ENCODE data around the gene MAG. TPM values are rescaled to one million over a fixed set of nuclear protein-coding genes. Genes with fewer than 3 reads are reported as not detected.

MAG gene
- total and polyA plus RNA-seq, 2 of the 8 experiments (the other 6 are each of a cell fraction or from before 2014, with no cell fraction given), result 0.20 to 1.3 TPM

DNA sequence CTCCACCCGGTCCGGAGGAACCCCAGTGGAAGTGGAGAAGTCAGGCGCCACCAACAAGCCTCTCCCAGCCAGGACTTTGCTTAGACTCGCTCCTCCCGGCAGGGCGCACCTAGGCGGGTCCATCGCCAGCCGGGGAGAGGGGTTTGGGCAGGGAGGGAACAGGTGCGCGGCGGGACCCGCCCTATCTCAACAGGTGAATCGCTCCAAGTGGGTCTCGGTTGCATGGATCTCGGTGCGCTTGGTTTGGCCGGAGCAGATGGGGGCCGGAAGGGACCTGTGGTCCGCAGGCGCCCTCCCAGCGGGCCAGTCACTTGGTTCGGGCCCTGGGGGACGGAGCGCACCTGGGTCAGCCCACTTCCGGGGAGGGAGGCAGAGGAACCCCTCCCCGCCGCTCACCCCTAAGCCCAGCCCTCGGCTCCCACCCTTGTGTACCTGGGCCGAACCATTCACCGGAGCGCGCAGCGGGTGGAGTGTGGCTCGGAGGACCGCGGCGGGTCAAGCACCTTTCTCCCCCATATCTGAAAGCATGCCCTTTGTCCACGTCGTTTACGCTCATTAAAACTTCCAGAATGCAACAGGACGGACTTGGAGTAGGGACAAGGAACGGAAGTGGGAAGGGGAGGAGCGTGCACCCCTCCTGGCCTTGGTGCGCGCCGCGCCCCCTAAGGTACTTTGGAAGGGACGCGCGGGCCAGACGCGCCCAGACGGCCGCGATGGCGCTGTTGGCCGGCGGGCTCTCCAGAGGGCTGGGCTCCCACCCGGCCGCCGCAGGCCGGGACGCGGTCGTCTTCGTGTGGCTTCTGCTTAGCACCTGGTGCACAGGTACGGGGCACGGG, 43.4 kb upstream of the MAG start, which contains the start of gene LSR (continued):
- peak in 1 of 3 experiments; percentile 19; a peak in 1 of 4 replicates for TF ChIP-seq CTCF (IDR thresholded peaks at IDR 0.05; ENCODE audit: control extremely low read depth in 1 of 3, insufficient read depth in 1 of 3, low read depth in 1 of 3, low read length in 3 of 3)
- peak; percentile 99 for TF ChIP-seq POLR2A (IDR thresholded peaks at IDR 0.05; ENCODE audit: control extremely low read depth in 1 of 2, low read depth in 2 of 2, low read length in 2 of 2)
- TF ChIP-seq, protein P1, sequence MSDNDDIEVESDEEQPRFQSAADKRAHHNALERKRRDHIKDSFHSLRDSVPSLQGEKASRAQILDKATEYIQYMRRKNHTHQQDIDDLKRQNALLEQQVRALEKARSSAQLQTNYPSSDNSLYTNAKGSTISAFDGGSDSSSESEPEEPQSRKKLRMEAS (IDR thresholded peaks at IDR 0.05), result peak; percentile 60
- TF ChIP-seq, protein P2, sequence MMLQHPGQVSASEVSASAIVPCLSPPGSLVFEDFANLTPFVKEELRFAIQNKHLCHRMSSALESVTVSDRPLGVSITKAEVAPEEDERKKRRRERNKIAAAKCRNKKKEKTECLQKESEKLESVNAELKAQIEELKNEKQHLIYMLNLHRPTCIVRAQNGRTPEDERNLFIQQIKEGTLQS (IDR thresholded peaks at IDR 0.05; ENCODE audit: insufficient read depth, low read depth, low read length), result no peak
- no peak for TF ChIP-seq POU5F1 (IDR thresholded peaks at IDR 0.05; ENCODE audit: low read depth, low read length)
- no peak for TF ChIP-seq SIRT6 (IDR thresholded peaks at IDR 0.05; ENCODE audit: low read length)
- peak; percentile 99 for TF ChIP-seq PHF8 (conservative IDR thresholded peaks at IDR 0.05; ENCODE audit: low read depth, low read length)
- TF ChIP-seq NANOG (IDR thresholded peaks at IDR 0.05; ENCODE audit: insufficient read depth, low read depth, low read length, poor library complexity, severe bottlenecking), result peak; percentile 20
- TF ChIP-seq EGR1 (IDR thresholded peaks at IDR 0.05; ENCODE audit: borderline replicate concordance, low read depth, low read length), result no peak; the same call in 1 of the 2 replicates
- TF ChIP-seq RAD21 (IDR thresholded peaks at IDR 0.05 in 1 of 2, conservative IDR thresholded peaks at IDR 0.05 in 1 of 2; ENCODE audit: low read depth in 2 of 2, low read length in 2 of 2), result peak in 1 of 2 experiments; percentile 15; a peak in 1 of 4 replicates
- TF ChIP-seq KDM1A (IDR thresholded peaks at IDR 0.05; ENCODE audit: borderline replicate concordance, low read length), result no peak
- TF ChIP-seq USF2 (IDR thresholded peaks at IDR 0.05; ENCODE audit: low read length), result 0 out of 2 replicates have a peak, but pooled peaks have one; percentile 12
- TF ChIP-seq ATF2 (IDR thresholded peaks at IDR 0.05; ENCODE audit: low read length), result no peak
- TF ChIP-seq SIN3A (conservative IDR thresholded peaks at IDR 0.05 in 1 of 2, IDR thresholded peaks at IDR 0.05 in 1 of 2; ENCODE audit: low read depth in 1 of 2, low read length in 2 of 2), result peak in 1 of 2 experiments; percentile 30; a peak in 1 of 4 replicates
- no peak for TF ChIP-seq RXRA (IDR thresholded peaks at IDR 0.05; ENCODE audit: insufficient read depth, low read depth, low read length)

Data from H1 (cell line).